Thyroid gland (tissue), 4 donors: ENCODE results near the gene SPSB4. TPM values are rescaled to one million over a fixed set of nuclear protein-coding genes. Genes with fewer than 3 reads are reported as not detected.

Source experiments
- DNase-seq, 2 donors: peaks; one replicate each; pipeline ENCODE4 v3.0.0-alpha.2; 2019
- H3K27ac ChIP-seq, 3 donors: fragments of 200-600 bp; sonication (generic); 1 replicate in 2 of 3; 2 replicates in 1 of 3; pipeline ENCODE4 v1.5.1; 2016 to 2019; ENCODE audit warnings: mild to moderate bottlenecking in 1 of 3, moderate library complexity in 1 of 3
- H3K27me3 ChIP-seq: fragments of 200-600 bp; sonication (generic); one replicate; pipeline ENCODE4 v1.5.1; 2019
- H3K36me3 ChIP-seq, 2 donors: fragments of 200-600 bp; sonication (generic); one replicate each; pipeline ENCODE4 v1.5.1; 2016 to 2019
- H3K4me1 ChIP-seq, 2 donors: fragments of 200-600 bp; sonication (generic); one replicate each; pipeline ENCODE4 v1.5.1; 2017 to 2019
- H3K4me3 ChIP-seq, 3 donors: fragments of 200-600 bp; sonication (generic); replicated peaks in 1 of 3; 1 replicate in 2 of 3; 2 replicates in 1 of 3; pipeline ENCODE4 v1.5.1; 2016; ENCODE audit warnings: mild to moderate bottlenecking in 1 of 3
- H3K9me3 ChIP-seq: fragments of 200-600 bp; sonication (generic); one replicate; pipeline ENCODE4 v1.5.1; 2017
- CTCF ChIP-seq, 6 experiments: fragments of 200-600 bp in 3 of 6; fragments of 450-650 bp in 3 of 6; sonication (generic) in 3 of 6; IDR thresholded peaks; one replicate each; pipeline ENCODE4 v1.5.1; 2016 to 2019; ENCODE audit warnings: antibody characterized with exemption in 6 of 6, mild to moderate bottlenecking in 2 of 6, inconsistent platforms in 1 of 6, moderate library complexity in 1 of 6
- POLR2A ChIP-seq, 2 donors: fragments of 450-650 bp; IDR thresholded peaks; one replicate each; pipeline ENCODE4 v1.6.1; 2017; ENCODE audit warnings: antibody characterized with exemption in 2 of 2, mild to moderate bottlenecking in 2 of 2, moderate library complexity in 1 of 2
- WGBS, 2 donors: methylation state at CpG; one replicate each; pipeline ENCODE4 v1.1.5; 2017; 5-methylcytosine and 5-hydroxymethylcytosine counted together
- intact Hi-C: fragments of 100-400 bp; cut with DNase I; formaldehyde crosslinking; loops from one replicate; pipeline ENCODE4 v1.15.1; 2023
- total RNA-seq, 4 donors: library from RNA; depleted of rRNA; stranded (reverse); fragments of >200 nt; gene quantifications; one replicate each; pipeline ENCODE4 v1.2.3, GENCODE V29; 2016

SPSB4 gene
- total RNA-seq, 4 donors from 2014 or later, result 1.2 TPM; not detected in 3

GRCh38 chr3:141063831-141064230, 12.7 kb downstream of the SPSB4 start:
- Histone ChIP-seq H3K36me3 (no peaks in the 10 kb centered on the region), H3K27ac (no peak overlapping the region), H3K9me3 (no peaks in the 10 kb centered on the region), H3K4me1 (no peaks in the 10 kb centered on the region), H3K4me3 (no peak overlapping the region), H3K27me3 (no peaks in the 10 kb centered on the region)
- no peak for DNase-seq
- WGBS, 2 donors, result 71 to 85% methylated on average over 1 of the region's 1 CpG
- TF ChIP-seq POLR2A (IDR thresholded peaks at IDR 0.05), result no peak
- TF ChIP-seq CTCF (IDR thresholded peaks at IDR 0.05), result no peak
- intact Hi-C loops, result no loop called here

DNA sequence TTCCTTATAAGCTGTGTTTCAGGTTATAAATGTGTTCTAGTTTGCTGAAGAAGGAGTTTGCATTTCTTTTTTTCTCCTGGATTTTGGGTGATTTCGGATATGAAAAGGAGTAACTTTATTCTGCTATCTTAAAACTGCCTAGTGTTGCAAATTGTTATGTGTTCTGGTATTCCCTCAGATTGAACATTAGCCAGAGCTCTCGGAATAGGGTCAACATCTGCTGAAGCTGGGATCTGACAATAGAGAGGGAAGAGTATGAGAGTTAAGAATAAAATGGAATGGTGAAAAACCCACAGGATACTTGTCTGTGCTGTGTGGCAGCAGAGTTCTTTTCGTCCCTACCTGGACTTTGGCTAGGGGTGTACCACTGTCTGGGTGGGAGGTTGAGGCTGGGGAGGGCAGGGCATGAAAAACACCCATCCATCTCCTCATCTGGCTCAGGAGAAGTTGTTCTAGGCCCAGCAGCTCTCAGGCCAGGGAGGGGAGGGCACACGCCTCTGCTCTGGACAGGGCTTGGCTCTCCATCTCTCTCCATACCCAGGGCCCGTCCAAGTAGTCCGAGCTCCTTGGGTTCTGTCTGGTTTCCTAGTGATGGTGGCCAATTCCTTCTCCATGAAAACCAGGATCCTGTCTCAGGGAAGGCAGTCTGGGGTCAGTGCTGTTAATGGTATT, 13.2 kb downstream of the SPSB4 start:
- no peak for DNase-seq
- Histone ChIP-seq H3K4me1 (no peaks in the 10 kb centered on the region), H3K27ac (no peak overlapping the region), H3K4me3 (no peak overlapping the region), H3K27me3 (no peaks in the 10 kb centered on the region), H3K9me3 (no peaks in the 10 kb centered on the region), H3K36me3 (no peaks in the 10 kb centered on the region)
- TF ChIP-seq POLR2A (IDR thresholded peaks at IDR 0.05) (no peak), CTCF (IDR thresholded peaks at IDR 0.05) (no peak)
- intact Hi-C loops, result no loop called here
- 88 to 94% methylated on average over 6 of the region's 6 CpGs for WGBS, 2 donors

DNA sequence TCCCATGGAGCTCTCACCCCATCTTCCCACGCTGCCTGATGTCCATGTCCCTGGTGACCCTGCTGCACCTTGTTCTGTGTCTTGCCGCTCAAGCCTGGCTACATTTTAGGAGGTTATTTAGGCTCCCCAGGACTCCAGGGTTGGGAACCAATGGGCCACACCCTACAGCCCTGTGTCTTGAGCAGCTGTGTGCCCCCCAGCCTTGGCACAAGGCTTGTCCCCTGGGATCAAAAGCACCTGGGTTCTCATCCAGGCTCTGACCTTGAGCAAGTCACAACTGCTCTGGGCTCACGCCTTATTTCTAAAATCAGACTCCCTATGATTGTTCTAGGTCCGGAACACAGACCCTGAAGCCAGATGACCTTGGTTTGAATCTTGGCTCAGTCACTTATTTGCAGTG, 14.1 kb downstream of the SPSB4 start:
- no peak for DNase-seq
- Histone ChIP-seq H3K4me1 (no peaks in the 10 kb centered on the region), H3K9me3 (no peaks in the 10 kb centered on the region), H3K27ac (no peak overlapping the region), H3K27me3 (no peaks in the 10 kb centered on the region), H3K36me3 (no peaks in the 10 kb centered on the region), H3K4me3 (no peak overlapping the region)
- intact Hi-C loops, result no loop called here
- WGBS, 2 donors, result 92 to 95% methylated on average over 4 of the region's 4 CpGs
- TF ChIP-seq POLR2A (IDR thresholded peaks at IDR 0.05) (no peak), CTCF (IDR thresholded peaks at IDR 0.05) (no peak)

DNA sequence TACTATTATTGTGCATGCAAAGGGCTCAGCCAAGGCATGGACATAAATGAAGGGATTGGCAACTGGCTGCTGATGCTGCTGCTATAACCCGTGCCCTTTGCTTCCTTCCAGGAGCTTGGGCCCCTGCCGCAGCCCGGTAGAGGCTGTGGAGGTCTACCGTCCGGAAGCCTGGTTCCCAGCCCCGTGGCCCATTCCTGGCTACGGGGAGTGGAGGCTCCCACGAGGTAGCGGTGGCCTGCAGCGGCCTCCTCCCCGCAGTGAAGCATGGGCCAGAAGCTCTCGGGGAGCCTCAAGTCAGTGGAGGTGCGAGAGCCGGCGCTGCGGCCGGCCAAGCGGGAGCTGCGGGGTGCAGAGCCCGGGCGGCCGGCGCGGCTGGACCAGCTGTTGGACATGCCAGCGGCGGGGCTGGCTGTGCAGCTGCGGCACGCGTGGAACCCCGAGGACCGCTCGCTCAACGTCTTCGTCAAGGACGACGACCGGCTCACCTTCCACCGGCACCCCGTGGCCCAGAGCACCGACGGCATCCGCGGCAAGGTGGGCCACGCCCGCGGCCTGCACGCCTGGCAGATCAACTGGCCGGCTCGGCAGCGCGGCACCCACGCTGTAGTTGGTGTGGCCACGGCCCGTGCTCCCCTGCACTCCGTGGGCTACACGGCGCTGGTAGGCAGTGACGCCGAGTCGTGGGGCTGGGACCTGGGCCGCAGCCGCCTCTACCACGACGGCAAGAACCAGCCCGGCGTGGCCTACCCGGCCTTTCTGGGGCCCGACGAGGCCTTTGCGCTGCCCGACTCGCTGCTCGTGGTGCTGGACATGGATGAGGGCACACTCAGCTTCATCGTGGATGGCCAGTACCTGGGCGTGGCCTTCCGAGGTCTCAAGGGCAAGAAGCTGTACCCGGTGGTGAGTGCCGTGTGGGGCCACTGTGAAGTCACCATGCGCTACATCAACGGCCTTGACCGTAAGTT, 15.0 kb downstream of the SPSB4 start:
- 96 to 98% methylated on average over 35 to 66 of the region's 81 CpGs for WGBS, 2 donors
- intact Hi-C loops, result no loop called here
- DNase-seq, result no peak
- no peaks in the 10 kb centered on the region for H3K36me3 ChIP-seq
- H3K4me1 ChIP-seq, result no peaks in the 10 kb centered on the region
- H3K9me3 ChIP-seq, result no peaks in the 10 kb centered on the region
- no peak overlapping the region for H3K4me3 ChIP-seq
- no peaks in the 10 kb centered on the region for H3K27me3 ChIP-seq
- no peak for TF ChIP-seq POLR2A (IDR thresholded peaks at IDR 0.05)
- TF ChIP-seq CTCF (IDR thresholded peaks at IDR 0.05), result no peak
- H3K27ac ChIP-seq, result no peak overlapping the region
